Activated B cell treated with CpG ODN at 0.5 μM for 24 hours (primary cell): Measurements from ENCODE around the gene HEG1. TPM values are rescaled to one million over a fixed set of nuclear protein-coding genes. Genes with fewer than 3 reads are reported as not detected.

ENCODE experiments used
- ATAC-seq: fragments of 200-7000 bp; cut with Tn5 transposase; one replicate; pipeline ENCODE4 v1.10.0; 2021; ENCODE audit warnings: low read depth, mild to moderate bottlenecking, moderate library complexity
- CTCF ChIA-PET: fragments of 350-600 bp; sonication (Branson Sonifier 250); formaldehyde crosslinking; loops from one replicate; lab custom pipeline; 2021; ENCODE audit warnings: antibody characterized with exemption; lab: Charles Lee
- POLR2A ChIA-PET: fragments of 350-600 bp; sonication (Branson Sonifier 250); formaldehyde crosslinking; loops from one replicate; lab custom pipeline; 2021; ENCODE audit warnings: antibody characterized with exemption; lab: Charles Lee
- DNase-seq: peaks from one replicate; pipeline ENCODE4 v3.0.0; 2022
- H3K27ac Mint-ChIP-seq: one replicate; pipeline ENCODE4 v1.8.0; 2020; ENCODE audit warnings: mixed read lengths
- H3K27me3 Mint-ChIP-seq: one replicate; pipeline ENCODE4 v1.8.0; 2021; ENCODE audit warnings: mixed read lengths
- H3K36me3 Mint-ChIP-seq: one replicate; pipeline ENCODE4 v1.8.0; 2021; ENCODE audit warnings: low read depth, mixed read lengths
- H3K4me1 Mint-ChIP-seq: one replicate; pipeline ENCODE4 v1.8.0; 2021; ENCODE audit warnings: mixed read lengths
- H3K4me3 Mint-ChIP-seq: one replicate; pipeline ENCODE4 v1.8.0; 2020; ENCODE audit warnings: mild to moderate bottlenecking, mixed read lengths
- H3K9me3 Mint-ChIP-seq: one replicate; pipeline ENCODE4 v1.8.0; 2020; ENCODE audit warnings: mixed read lengths
- CTCF ChIP-seq: fragments of 200-600 bp; IDR thresholded peaks from one replicate; pipeline ENCODE4 v1.8.0; 2022; ENCODE audit warnings: antibody characterized with exemption, mild to moderate bottlenecking
- intact Hi-C: fragments of 100-400 bp; cut with micrococcal nuclease; formaldehyde crosslinking; loops from one replicate; pipeline ENCODE4 v1.15.1; 2024
- total RNA-seq: library from RNA; stranded (reverse); gene quantifications from 2 replicates; pipeline ENCODE4 v1.2.3, GENCODE V29; 2022

Gene HEG1
- total RNA-seq, 1 donor from 2014 or later = 7.2 TPM

GRCh38 chr3:124938896-124939295 is 116.9 kb downstream of the HEG1 start:
- Mint-ChIP-seq H3K4me3 (no peak overlapping the region), H3K4me1 (peaks cover 4% of the 10 kb centered on the region), H3K27ac (no peak overlapping the region), H3K27me3 (peaks cover 6% of the 10 kb centered on the region), H3K9me3 (peaks cover 3% of the 10 kb centered on the region), H3K36me3 (no peaks in the 10 kb centered on the region)
- ATAC-seq (no peak), DNase-seq (no peak)
- POLR2A ChIA-PET = no interaction called here
- CTCF ChIA-PET = no interaction called here
- no peak for TF ChIP-seq CTCF
- intact Hi-C loops = no loop called here

- H3K27me3 Mint-ChIP-seq = peaks cover 8% of the 10 kb centered on the region
- CTCF ChIA-PET = no interaction called here
These were observed 118.7 kb downstream of the HEG1 start for GRCh38 chr3:124937049-124937448.

GRCh38 chr3:124935794-124936542 is 119.8 kb downstream of the HEG1 start:
- Mint-ChIP-seq H3K4me3 (no peak overlapping the region), H3K27me3 (peaks cover 8% of the 10 kb centered on the region), H3K36me3 (no peaks in the 10 kb centered on the region), H3K27ac (no peak overlapping the region), H3K9me3 (peaks cover 3% of the 10 kb centered on the region), H3K4me1 (no peaks in the 10 kb centered on the region)
- ATAC-seq (no peak), DNase-seq (no peak)
- ChIA-PET CTCF (no interaction called here), POLR2A (no interaction called here)
- intact Hi-C loops = no loop called here
- TF ChIP-seq CTCF = no peak

More at GRCh38 chr3:124937049-124937448, 118.7 kb downstream of the HEG1 start:
- TF ChIP-seq CTCF = no peak
- ATAC-seq (no peak), DNase-seq (no peak)
- Mint-ChIP-seq H3K4me1 (peaks cover 4% of the 10 kb centered on the region), H3K4me3 (no peak overlapping the region), H3K9me3 (peaks cover 3% of the 10 kb centered on the region), H3K27ac (no peak overlapping the region), H3K36me3 (no peaks in the 10 kb centered on the region)
- intact Hi-C loops = no loop called here
- POLR2A ChIA-PET = no interaction called here

GRCh38 chr3:124935264-124935663 is 120.5 kb downstream of the HEG1 start:
- no peak for TF ChIP-seq CTCF
- intact Hi-C loops = no loop called here

GRCh38 chr3:124934577-124934976 is 121.2 kb downstream of the HEG1 start, which contains the start of gene MUC13:
Gene MUC13, minus strand, starts transcription at chr3:124934751. Its CDS starts 39 bp downstream, at chr3:124934712.
- H3K27ac Mint-ChIP-seq = no peak within 1 kb of the TSS
- ATAC-seq = no peak

More at GRCh38 chr3:124935264-124935663, 120.5 kb downstream of the HEG1 start:
- no peak overlapping the region for H3K27ac Mint-ChIP-seq
- H3K4me3 Mint-ChIP-seq = no peak overlapping the region
- CTCF ChIA-PET = no interaction called here
- peaks cover 8% of the 10 kb centered on the region for H3K27me3 Mint-ChIP-seq
- DNase-seq (no peak), ATAC-seq (no peak)
- no peaks in the 10 kb centered on the region for H3K4me1 Mint-ChIP-seq
- POLR2A ChIA-PET = no interaction called here
- no peaks in the 10 kb centered on the region for H3K36me3 Mint-ChIP-seq
- H3K9me3 Mint-ChIP-seq = peaks cover 3% of the 10 kb centered on the region

More at GRCh38 chr3:124934577-124934976, 121.2 kb downstream of the HEG1 start, which contains the start of gene MUC13:
- Mint-ChIP-seq H3K36me3 (no peaks in the 10 kb centered on the region), H3K9me3 (peaks cover 3% of the 10 kb centered on the region), H3K27me3 (peaks cover 8% of the 10 kb centered on the region), H3K4me3 (no peak within 1 kb of the TSS), H3K4me1 (no peaks in the 10 kb centered on the region)
- intact Hi-C loops = no loop called here
- DNase-seq = no peak
- TF ChIP-seq CTCF = no peak
- CTCF ChIA-PET = no interaction called here
- POLR2A ChIA-PET = no interaction called here
